H1 (cell line): ENCODE measurements around the gene MKKS. TPM values are rescaled to one million over a fixed set of nuclear protein-coding genes. Genes with fewer than 3 reads are reported as not detected.
A peak's percentile ranks its signal among the peaks of the same experiment; 100 is the strongest.

Source experiments
- CTCF ChIA-PET: fragments of 300-600 bp; sonication (Branson Sonifier 250); formaldehyde crosslinking; loops from one replicate; lab custom pipeline; 2021; ENCODE audit not compliant: partially characterized antibody; lab: Charles Lee
- POLR2A ChIA-PET: fragments of 300-600 bp; sonication (Branson Sonifier 250); formaldehyde crosslinking; loops from one replicate; lab custom pipeline; 2021; ENCODE audit warnings: inconsistent platforms; ENCODE audit not compliant: partially characterized antibody; lab: Charles Lee
- DNase-seq, 2 experiments: peaks; one replicate each; pipeline versions ENCODE4 v3.0.0 to v3.0.0-alpha.2; 2010 to 2022; ENCODE audit warnings: low spot score in 2 of 2, low read depth in 1 of 2, mixed read lengths in 1 of 2
- FAIRE-seq: peaks from 2 replicates; lab custom pipeline; 2011; peaks lifted over from hg19 to GRCh38; lab: Jason Lieb, UNC
- H2AFZ ChIP-seq: 2 replicates; pipeline ENCODE4 v1.8.1; 2012; ENCODE audit warnings: low read length, inconsistent platforms
- H2AK5ac ChIP-seq: 2 replicates; pipeline ENCODE4 v1.6.1; 2013; ENCODE audit warnings: low read depth, low read length
- H2BK120ac ChIP-seq: replicated peaks from 2 replicates; pipeline ENCODE3; 2013; ENCODE audit warnings: low read depth, low read length, inconsistent platforms
- H2BK12ac ChIP-seq: 2 replicates; pipeline ENCODE4 v1.6.1; 2013; ENCODE audit warnings: low read depth, low read length
- H2BK15ac ChIP-seq: 2 replicates; pipeline ENCODE4 v1.6.1; 2013; ENCODE audit warnings: low read length
- H2BK20ac ChIP-seq: 2 replicates; pipeline ENCODE4 v1.6.1; 2013; ENCODE audit warnings: low read length
- H2BK5ac ChIP-seq: 2 replicates; pipeline ENCODE4 v1.6.1; 2013; ENCODE audit warnings: low read depth, low read length
- H3K14ac ChIP-seq: 2 replicates; pipeline ENCODE4 v1.6.1; 2013; ENCODE audit warnings: inconsistent platforms; ENCODE audit not compliant: insufficient read length
- H3K18ac ChIP-seq: 2 replicates; pipeline ENCODE4 v1.6.1; 2013; ENCODE audit warnings: low read length; ENCODE audit errors: extremely low read depth
- H3K23ac ChIP-seq: 2 replicates; pipeline ENCODE4 v1.6.1; 2013; ENCODE audit warnings: inconsistent platforms; ENCODE audit not compliant: insufficient read length
- H3K23me2 ChIP-seq: 2 replicates; pipeline ENCODE4 v1.6.1; 2013; ENCODE audit warnings: low read depth, low read length
- H3K27ac ChIP-seq: 2 replicates; pipeline ENCODE4 v1.6.1; 2011; ENCODE audit warnings: low read depth, low read length, inconsistent platforms
- H3K27me3 ChIP-seq, 4 experiments: replicated peaks in 1 of 4; 1 replicate in 1 of 4; 2 replicates in 3 of 4; pipeline versions ENCODE4 v1.6.1 to v1.8.1; 2011 to 2013; ENCODE audit warnings: low read length in 3 of 4, mild to moderate bottlenecking in 3 of 4, inconsistent platforms in 2 of 4, mixed read lengths in 2 of 4, moderate library complexity in 1 of 4; ENCODE audit not compliant: control insufficient read depth in 3 of 4, insufficient read depth in 3 of 4; ENCODE audit errors: extremely low read depth in 1 of 4
- H3K36me3 ChIP-seq, 4 experiments: 2 replicates each; pipeline versions ENCODE4 v1.6.1 to v1.8.1; 2011 to 2013; ENCODE audit warnings: mild to moderate bottlenecking in 4 of 4, low read length in 3 of 4, moderate library complexity in 2 of 4, control low read depth in 1 of 4, inconsistent platforms in 1 of 4; ENCODE audit not compliant: insufficient read depth in 4 of 4, control insufficient read depth in 2 of 4
- H3K4ac ChIP-seq: replicated peaks from 2 replicates; pipeline ENCODE3; 2013; ENCODE audit warnings: low read length, low read depth, mixed read lengths, inconsistent platforms; ENCODE audit not compliant: insufficient read length
- H3K4me1 ChIP-seq, 4 experiments: replicated peaks in 1 of 4; 1 replicate in 1 of 4; 2 replicates in 3 of 4; pipeline versions ENCODE4 v1.6.1 to v1.8.1; 2011 to 2013; ENCODE audit warnings: low read length in 3 of 4, inconsistent platforms in 2 of 4, mixed read lengths in 1 of 4; ENCODE audit not compliant: insufficient read depth in 4 of 4, control insufficient read depth in 3 of 4
- H3K4me2 ChIP-seq, 2 experiments: 2 replicates each; pipeline versions ENCODE4 v1.6.1 to v1.8.1; 2011 to 2013; ENCODE audit warnings: low read depth in 2 of 2, low read length in 2 of 2, control low read depth in 1 of 2, inconsistent platforms in 1 of 2, mild to moderate bottlenecking in 1 of 2; ENCODE audit not compliant: insufficient read depth in 1 of 2
- H3K4me3 ChIP-seq, 4 experiments: fragments of 200-600, 300-600 bp in 1 of 4; sonication (generic), shearing (Covaris generic), sonication (Bioruptor Twin) in 1 of 4; 2 replicates each; pipeline versions ENCODE4 v1.5.1 to v1.8.1; 2011 to 2016; ENCODE audit warnings: low read length in 4 of 4, low read depth in 3 of 4, control low read depth in 2 of 4, inconsistent platforms in 2 of 4, mild to moderate bottlenecking in 2 of 4, mixed read lengths in 1 of 4, moderate library complexity in 1 of 4; ENCODE audit not compliant: insufficient read depth in 2 of 4; ENCODE audit errors: extremely low read depth in 1 of 4
- H3K56ac ChIP-seq: replicated peaks from 2 replicates; pipeline ENCODE3; 2013; ENCODE audit warnings: low read depth, mild to moderate bottlenecking, mixed read lengths, low read length, inconsistent platforms; ENCODE audit not compliant: insufficient read length
- H3K79me1 ChIP-seq: 2 replicates; pipeline ENCODE4 v1.6.1; 2013; ENCODE audit warnings: low read depth, low read length, control low read depth
- H3K79me2 ChIP-seq, 2 experiments: 2 replicates each; pipeline versions ENCODE4 v1.6.1 to v1.8.1; 2012 to 2013; ENCODE audit warnings: low read length in 2 of 2, mild to moderate bottlenecking in 2 of 2, inconsistent platforms in 1 of 2; ENCODE audit not compliant: insufficient read depth in 2 of 2, control insufficient read depth in 1 of 2
- H3K9ac ChIP-seq, 4 experiments: replicated peaks in 1 of 4; 1 replicate in 1 of 4; 2 replicates in 3 of 4; pipeline versions ENCODE4 v1.6.1 to v1.8.1; 2011 to 2013; ENCODE audit warnings: low read depth in 3 of 4, low read length in 3 of 4, control low read depth in 2 of 4, mild to moderate bottlenecking in 2 of 4, moderate library complexity in 2 of 4, inconsistent platforms in 1 of 4; ENCODE audit errors: extremely low read depth in 1 of 4
- H3K9me3 ChIP-seq, 2 experiments: 2 replicates each; pipeline versions ENCODE4 v1.6.1 to v1.8.1; 2012 to 2013; ENCODE audit warnings: mild to moderate bottlenecking in 2 of 2, moderate library complexity in 2 of 2, control low read depth in 1 of 2, inconsistent platforms in 1 of 2, low read depth in 1 of 2, low read length in 1 of 2, mixed read lengths in 1 of 2; ENCODE audit not compliant: insufficient read depth in 2 of 2
- H4K20me1 ChIP-seq, 2 experiments: replicated peaks in 1 of 2; 2 replicates each; pipeline versions ENCODE3 to v1.8.1; 2011 to 2013; ENCODE audit warnings: inconsistent platforms in 2 of 2, low read length in 2 of 2, mild to moderate bottlenecking in 1 of 2; ENCODE audit not compliant: insufficient read depth in 2 of 2, control insufficient read depth in 1 of 2
- H4K5ac ChIP-seq: 2 replicates; pipeline ENCODE4 v1.6.1; 2013; ENCODE audit warnings: low read length, low read depth, mixed read lengths, inconsistent platforms; ENCODE audit not compliant: insufficient read length
- H4K8ac ChIP-seq: 2 replicates; pipeline ENCODE4 v1.8.0; 2013; ENCODE audit warnings: mild to moderate bottlenecking, moderate library complexity, low read length, inconsistent platforms; ENCODE audit not compliant: insufficient read depth; ENCODE audit errors: extremely low read depth
- H4K91ac ChIP-seq: replicated peaks from 2 replicates; pipeline ENCODE3; 2013; ENCODE audit warnings: low read length, mixed read lengths, inconsistent platforms; ENCODE audit not compliant: insufficient read length
- HDAC2 ChIP-seq, 2 experiments: fragments of 300-600 bp in 1 of 2; sonication (generic) in 1 of 2; IDR thresholded peaks; 2 replicates each; pipeline ENCODE4 v1.6.1; 2011 to 2012; ENCODE audit warnings: low read depth in 2 of 2, low read length in 2 of 2, mild to moderate bottlenecking in 2 of 2, moderate library complexity in 2 of 2, borderline replicate concordance in 1 of 2, inconsistent platforms in 1 of 2
- KDM1A ChIP-seq: fragments of 200-600, 300-600 bp; sonication (generic); IDR thresholded peaks from 2 replicates; pipeline ENCODE4 v1.7.1; 2016; ENCODE audit warnings: mild to moderate bottlenecking, low read length, borderline replicate concordance
- KDM4A ChIP-seq: IDR thresholded peaks from one replicate; pipeline ENCODE4 v1.7.1; 2012; ENCODE audit warnings: low read depth, mild to moderate bottlenecking, moderate library complexity, low read length, inconsistent platforms; ENCODE audit not compliant: severe bottlenecking
- MAFK ChIP-seq: IDR thresholded peaks from 2 replicates; pipeline ENCODE4 v1.6.1; 2012; ENCODE audit warnings: low read depth, mild to moderate bottlenecking, improper control_type of control experiment, low read length
- POLR2A ChIP-seq, 2 experiments: IDR thresholded peaks; 1 replicate in 1 of 2; 2 replicates in 1 of 2; pipeline ENCODE4 v1.6.1; 2011; ENCODE audit warnings: low read depth in 2 of 2, low read length in 2 of 2, mild to moderate bottlenecking in 2 of 2; ENCODE audit errors: control extremely low read depth in 1 of 2
- TEAD4 ChIP-seq: IDR thresholded peaks from 2 replicates; pipeline ENCODE4 v1.6.1; 2012; ENCODE audit warnings: low read depth, low read length, inconsistent platforms, mixed read lengths
- WGBS, 2 experiments: shearing (Covaris generic) in 1 of 2; methylation state at CpG; one replicate each; pipeline versions ENCODE4 v1.1.6 to v1.1.7; 2013 to 2015; ENCODE audit warnings: low lambda C conversion rate in 2 of 2, mixed read lengths in 2 of 2, inconsistent platforms in 1 of 2, low coverage in 1 of 2, missing lambda C conversion rate in 1 of 2; ENCODE audit not compliant: insufficient replicate concordance in 2 of 2, insufficient coverage in 1 of 2, insufficient read length in 1 of 2; ENCODE audit errors: extremely low coverage in 1 of 2, missing lambda C conversion rate in 1 of 2; 5-methylcytosine and 5-hydroxymethylcytosine counted together
- polyA plus RNA-seq, 7 experiments: library from polyadenylated mRNA; depleted of rRNA in 3 of 7; stranded (reverse) in 5 of 7; unstranded in 2 of 7; fragments of >200 nt in 5 of 7; fragments of 200-250 nt in 2 of 7; gene quantifications; 1 replicate in 5 of 7; 2 replicates in 1 of 7; 4 replicates in 1 of 7; pipeline versions ENCODE4 v1.2.1 to v1.2.3, GENCODE V29; 2011 to 2013; ENCODE audit warnings: missing spikeins in 2 of 7, mixed read lengths in 2 of 7
- total RNA-seq: library from RNA; stranded (reverse); fragmentation: NEBNext Ultra II Directional; extraction: Animal tissue kit (Norgen Biotek cat#: 25700); gene quantifications from 2 replicates; pipeline ENCODE4 v1.2.1, GENCODE V29; 2021

Gene MKKS
- total and polyA plus RNA-seq, 2 of the 8 experiments (the other 6 are each of a cell fraction or from before 2014, with no cell fraction given): 15.9 to 24.8 TPM

DNA sequence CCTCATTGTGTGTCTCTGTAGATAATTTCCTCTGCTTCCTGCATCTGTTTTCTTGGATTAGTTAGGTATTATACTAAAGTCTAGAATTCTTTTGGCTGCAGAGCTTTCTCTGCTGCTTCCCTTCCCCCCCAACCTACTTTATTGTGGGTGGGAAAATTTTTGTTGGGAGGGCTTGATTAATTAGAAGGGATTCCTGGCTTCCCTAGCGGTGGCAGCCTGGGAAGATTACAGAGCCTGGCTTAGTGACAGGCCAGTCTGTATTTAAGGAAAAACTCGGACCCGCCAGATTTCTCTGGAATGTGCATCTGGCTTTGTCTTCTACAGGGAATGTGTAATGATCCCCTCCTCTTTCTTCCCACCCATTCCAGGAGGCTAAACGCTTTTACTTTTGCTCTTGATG is 32.3 kb upstream of the MKKS start:
- Histone ChIP-seq H2BK15ac (no peak overlapping the region), H2AK5ac (no peak overlapping the region), H3K56ac (no peak overlapping the region), H3K23me2 (no peaks in the 10 kb centered on the region), H3K23ac (no peak overlapping the region)
- TF ChIP-seq TEAD4 (peak; percentile 85), KDM1A (no peak), HDAC2 (IDR thresholded peaks at IDR 0.05; ENCODE audit: borderline replicate concordance in 1 of 2, low read depth in 2 of 2, low read length in 2 of 2) (peak in 1 of 2 experiments; percentile 48; a peak in 1 of 4 replicates), MAFK (no peak), POLR2A (IDR thresholded peaks at IDR 0.05; ENCODE audit: control extremely low read depth in 1 of 2, low read depth in 2 of 2, low read length in 2 of 2) (0 out of 3 replicates have a peak, but pooled peaks of 1 of the 2 experiments have one; percentile 27), KDM4A (no peak)
- TF ChIP-seq, all 59 proteins: peak for 3
- H2AFZ ChIP-seq: no peak overlapping the region
- H3K4me3 ChIP-seq: peak overlapping the region in 1 of 4 experiments; percentile 30; a peak in 1 of 8 replicates
- H2BK5ac ChIP-seq: no peak overlapping the region
- H3K27me3 ChIP-seq: no peaks in the 10 kb centered on the region
- WGBS, 2 experiments: 3% methylated on average over 4 of the region's 4 CpGs; no CpG with 5 or more reads in 1 of the 2 experiments
- H2BK12ac ChIP-seq: peak overlapping the region; percentile 32; the same call in 1 of the 2 replicates
- peak overlapping the region; percentile 57; the same call in 1 of the 2 replicates for H3K27ac ChIP-seq
- H3K4me2 ChIP-seq: peak overlapping the region; percentile 35 to 36; a peak in 3 of 4 replicates
- no peak overlapping the region for H3K14ac ChIP-seq
- H3K36me3 ChIP-seq: peaks cover 0 to 3% (median under 1%) of the 10 kb centered on the region in 4 experiments; a peak in 2 of 8 replicates
- H2BK120ac ChIP-seq: no peak overlapping the region
- no peak overlapping the region for H4K91ac ChIP-seq
- peak; percentile 52 for FAIRE-seq
- peaks cover 0 to 5% of the 10 kb centered on the region in 2 experiments; a peak in 1 of 4 replicates for H3K9me3 ChIP-seq
- H3K4ac ChIP-seq: no peak overlapping the region
- H3K18ac ChIP-seq: no peak overlapping the region
- H3K4me1 ChIP-seq: peaks cover 0 to 26% (median 22%) of the 10 kb centered on the region in 4 experiments; a peak in 5 of 7 replicates
- H4K5ac ChIP-seq: no peak overlapping the region
- H3K79me2 ChIP-seq: peaks cover 0 to 13% of the 10 kb centered on the region in 2 experiments; a peak in 3 of 4 replicates
- no peaks in the 10 kb centered on the region for H4K20me1 ChIP-seq
- no peak overlapping the region for H2BK20ac ChIP-seq
- no peak overlapping the region; a peak in 1 of 7 replicates for H3K9ac ChIP-seq
- H3K79me1 ChIP-seq: no peaks in the 10 kb centered on the region
- CTCF ChIA-PET: interaction anchor here (1.1 to 3.6 kb wide), 5 partner anchors 12 to 169 kb away, joined by 3 to 26 read pairs (median 4); no protein-coding TSS in a partner anchor
- peak in 1 of 2 experiments; percentile 38 for DNase-seq
- POLR2A ChIA-PET: interaction anchor here (2.5 kb wide), 1 partner anchor 32 kb away, joined by 10 read pairs; the partner anchor contains the start of genes MKKS and SLX4IP
- H4K8ac ChIP-seq: no peak overlapping the region
